Kidney (tissue), 14 donors: Measurements from ENCODE around the gene DNMT1. TPM values are rescaled to one million over a fixed set of nuclear protein-coding genes. Genes with fewer than 3 reads are reported as not detected.

ENCODE experiments used
- DNase-seq, 5 donors: peaks; one replicate each; pipeline ENCODE4 v3.0.0-alpha.2; 2013 to 2020
- FAIRE-seq: peaks from 2 replicates; lab custom pipeline; 2012; peaks lifted over from hg19 to GRCh38; lab: Jason Lieb, UNC
- H3K27ac ChIP-seq, 2 donors: one replicate each; pipeline ENCODE4 v1.7.0; 2013; ENCODE audit warnings: low read depth in 2 of 2, low read length in 2 of 2, inconsistent platforms in 1 of 2
- H3K27me3 ChIP-seq: one replicate; pipeline ENCODE4 v1.7.1; 2013; ENCODE audit warnings: low read length, inconsistent platforms; ENCODE audit not compliant: control insufficient read depth, insufficient read depth
- H3K36me3 ChIP-seq, 3 donors: one replicate each; pipeline versions ENCODE4 v1.7.0 to v1.7.1; 2013; ENCODE audit warnings: low read length in 3 of 3, control low read depth in 1 of 3, inconsistent platforms in 1 of 3; ENCODE audit not compliant: insufficient read depth in 3 of 3, control insufficient read depth in 2 of 3
- H3K4me1 ChIP-seq, 3 donors: one replicate each; pipeline versions ENCODE4 v1.7.0 to v1.7.1; 2013; ENCODE audit warnings: low read length in 3 of 3, inconsistent platforms in 1 of 3, low read depth in 1 of 3; ENCODE audit not compliant: control insufficient read depth in 2 of 3, insufficient read depth in 2 of 3
- H3K4me3 ChIP-seq, 3 donors: one replicate each; pipeline versions ENCODE4 v1.7.0 to v1.8.1; 2013; ENCODE audit warnings: low read length in 3 of 3, control low read depth in 1 of 3, inconsistent platforms in 1 of 3
- H3K9ac ChIP-seq, 3 donors: one replicate each; pipeline versions ENCODE4 v1.7.0 to v1.7.1; 2013; ENCODE audit warnings: low read length in 3 of 3, control low read depth in 1 of 3, inconsistent platforms in 1 of 3
- H3K9me3 ChIP-seq, 3 donors: one replicate each; pipeline versions ENCODE4 v1.7.0 to v1.7.1; 2013; ENCODE audit warnings: low read length in 3 of 3, control low read depth in 1 of 3, inconsistent platforms in 1 of 3; ENCODE audit not compliant: control insufficient read depth in 2 of 3, insufficient read depth in 1 of 3
- CTCF ChIP-seq: IDR thresholded peaks from 3 replicates; pipeline ENCODE4 v1.5.1; 2012; ENCODE audit warnings: mild to moderate bottlenecking, moderate library complexity, borderline replicate concordance; ENCODE audit not compliant: insufficient read depth; ENCODE audit errors: extremely low read depth
- intact Hi-C: fragments of 100-400 bp; cut with DNase I; formaldehyde crosslinking; loops from one replicate; pipeline ENCODE4 v1.11.1; 2022
- polyA plus RNA-seq: library from polyadenylated mRNA; stranded (reverse); fragments of 350-450 nt; fragmentation: Illumina TruSeq; extraction: RNeasy Lipid Tissue Mini Kit (QIAGEN cat#74804); gene quantifications from one replicate; pipeline ENCODE4 v1.2.3, GENCODE V29; 2014; ENCODE audit warnings: low read depth, low replicate concordance; ENCODE audit not compliant: insufficient read depth
- total RNA-seq: library from RNA; stranded (reverse); fragmentation: NEBNext Ultra II Directional; extraction: Animal tissue kit (Norgen Biotek cat#: 25700); gene quantifications from one replicate; pipeline ENCODE4 v1.2.1, GENCODE V29; 2021
- donor health status: control.
- donor health status: control.
- donor health status: control.
- donor health status: control.
- donor health status: control.
- donor health status: DM: yes; HTN: yes; CAD: no.
- donor health status: Normal renal cell carcinoma (clear cell type).

Gene DNMT1
- total and polyA plus RNA-seq, 2 donors from 2014 or later: 15.3 to 64.6 TPM

- DNase-seq (no peak), FAIRE-seq (no peak)
- H3K27ac ChIP-seq: no peak overlapping the region
- no peak overlapping the region for H3K9ac ChIP-seq
- TF ChIP-seq CTCF: no peak
- H3K36me3 ChIP-seq: peaks cover 0 to 11% (median 5%) of the 10 kb centered on the region in 3 donors
- H3K4me1 ChIP-seq: peaks cover 0 to 5% (median 0%) of the 10 kb centered on the region in 3 donors
- no peaks in the 10 kb centered on the region for H3K27me3 ChIP-seq
- no peak overlapping the region for H3K4me3 ChIP-seq
- intact Hi-C loops: no loop called here
- H3K9me3 ChIP-seq: peaks cover 0 to 2% (median 0%) of the 10 kb centered on the region in 3 donors
These were observed 104.9 kb downstream of the DNMT1 start for GRCh38 chr19:10089801-10090375.

- H3K27me3 ChIP-seq: no peaks in the 10 kb centered on the region
- H3K9ac ChIP-seq: no peak overlapping the region
- H3K9me3 ChIP-seq: peaks cover 0 to 2% (median 0%) of the 10 kb centered on the region in 3 donors
- peaks cover 0 to 11% (median 5%) of the 10 kb centered on the region in 3 donors for H3K36me3 ChIP-seq
- H3K27ac ChIP-seq: no peak overlapping the region
- DNase-seq (no peak), FAIRE-seq (no peak)
- H3K4me1 ChIP-seq: peaks cover 0 to 5% (median 0%) of the 10 kb centered on the region in 3 donors
- H3K4me3 ChIP-seq: no peak overlapping the region
- TF ChIP-seq CTCF: no peak
- intact Hi-C loops: no loop called here
These were observed 105.7 kb downstream of the DNMT1 start for GRCh38 chr19:10088949-10089554.

GRCh38 chr19:10087296-10088061, 107.3 kb downstream of the DNMT1 start:
- Histone ChIP-seq H3K36me3 (peaks cover 0 to 11% (median 5%) of the 10 kb centered on the region in 3 donors), H3K9ac (peak overlapping the region in 1 of 3 donors; percentile 95), H3K9me3 (peaks cover 0 to 2% (median 0%) of the 10 kb centered on the region in 3 donors), H3K27me3 (no peaks in the 10 kb centered on the region), H3K27ac (peak overlapping the region in 1 of 2 donors; percentile 83), H3K4me3 (peak overlapping the region in 1 of 3 donors; percentile 80), H3K4me1 (peaks cover 0 to 5% (median 0%) of the 10 kb centered on the region in 3 donors)
- FAIRE-seq (no peak), DNase-seq (no peak)
- intact Hi-C loops: no loop called here
- no peak for TF ChIP-seq CTCF
